A673 (cell line): ENCODE results near the gene ZNHIT3.

ENCODE experiments used
- EZH2 ChIP-seq: fragments of 200-600 bp; sonication (generic); IDR thresholded peaks from 2 replicates; pipeline ENCODE4 v1.6.1; 2017; ENCODE audit warnings: borderline replicate concordance, low read depth, mild to moderate bottlenecking, mixed read lengths, antibody characterized with exemption, low read length; ENCODE audit not compliant: poor library complexity, severe bottlenecking
- TF ChIP-seq, protein P1 (sequence below): fragments of 300-800, 200-600 bp; sonication (generic); conservative IDR thresholded peaks from 2 replicates; pipeline ENCODE4 v1.5.1; 2017; ENCODE audit warnings: low read depth, mild to moderate bottlenecking, antibody characterized with exemption, low read length, moderate library complexity, mixed read lengths

DNA sequence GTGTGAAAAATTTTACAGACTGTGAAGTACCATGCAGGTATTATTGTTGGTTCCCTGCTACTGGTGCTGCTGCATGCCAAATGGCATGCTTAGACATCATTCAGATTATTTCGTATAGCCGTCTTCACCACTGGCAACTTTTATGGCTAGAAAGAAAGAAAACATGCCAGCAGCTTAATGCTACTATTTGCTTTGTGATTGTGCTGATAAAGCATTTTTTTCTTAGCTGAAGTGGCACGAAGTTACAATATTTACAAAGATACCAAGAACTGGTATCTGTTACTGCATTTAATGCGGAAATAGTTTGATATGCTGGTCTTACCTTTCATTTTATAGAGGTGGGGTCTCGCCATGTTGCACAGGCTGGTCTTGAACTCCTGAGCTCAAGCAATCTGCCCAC is 8.2 kb downstream of the ZNHIT3 start:
- TF ChIP-seq, protein P1, sequence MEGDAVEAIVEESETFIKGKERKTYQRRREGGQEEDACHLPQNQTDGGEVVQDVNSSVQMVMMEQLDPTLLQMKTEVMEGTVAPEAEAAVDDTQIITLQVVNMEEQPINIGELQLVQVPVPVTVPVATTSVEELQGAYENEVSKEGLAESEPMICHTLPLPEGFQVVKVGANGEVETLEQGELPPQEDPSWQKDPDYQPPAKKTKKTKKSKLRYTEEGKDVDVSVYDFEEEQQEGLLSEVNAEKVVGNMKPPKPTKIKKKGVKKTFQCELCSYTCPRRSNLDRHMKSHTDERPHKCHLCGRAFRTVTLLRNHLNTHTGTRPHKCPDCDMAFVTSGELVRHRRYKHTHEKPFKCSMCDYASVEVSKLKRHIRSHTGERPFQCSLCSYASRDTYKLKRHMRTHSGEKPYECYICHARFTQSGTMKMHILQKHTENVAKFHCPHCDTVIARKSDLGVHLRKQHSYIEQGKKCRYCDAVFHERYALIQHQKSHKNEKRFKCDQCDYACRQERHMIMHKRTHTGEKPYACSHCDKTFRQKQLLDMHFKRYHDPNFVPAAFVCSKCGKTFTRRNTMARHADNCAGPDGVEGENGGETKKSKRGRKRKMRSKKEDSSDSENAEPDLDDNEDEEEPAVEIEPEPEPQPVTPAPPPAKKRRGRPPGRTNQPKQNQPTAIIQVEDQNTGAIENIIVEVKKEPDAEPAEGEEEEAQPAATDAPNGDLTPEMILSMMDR: no peak
- TF ChIP-seq EZH2: no peak
